ENCODE data around the gene NUP160.

NUP160 gene, protein sequence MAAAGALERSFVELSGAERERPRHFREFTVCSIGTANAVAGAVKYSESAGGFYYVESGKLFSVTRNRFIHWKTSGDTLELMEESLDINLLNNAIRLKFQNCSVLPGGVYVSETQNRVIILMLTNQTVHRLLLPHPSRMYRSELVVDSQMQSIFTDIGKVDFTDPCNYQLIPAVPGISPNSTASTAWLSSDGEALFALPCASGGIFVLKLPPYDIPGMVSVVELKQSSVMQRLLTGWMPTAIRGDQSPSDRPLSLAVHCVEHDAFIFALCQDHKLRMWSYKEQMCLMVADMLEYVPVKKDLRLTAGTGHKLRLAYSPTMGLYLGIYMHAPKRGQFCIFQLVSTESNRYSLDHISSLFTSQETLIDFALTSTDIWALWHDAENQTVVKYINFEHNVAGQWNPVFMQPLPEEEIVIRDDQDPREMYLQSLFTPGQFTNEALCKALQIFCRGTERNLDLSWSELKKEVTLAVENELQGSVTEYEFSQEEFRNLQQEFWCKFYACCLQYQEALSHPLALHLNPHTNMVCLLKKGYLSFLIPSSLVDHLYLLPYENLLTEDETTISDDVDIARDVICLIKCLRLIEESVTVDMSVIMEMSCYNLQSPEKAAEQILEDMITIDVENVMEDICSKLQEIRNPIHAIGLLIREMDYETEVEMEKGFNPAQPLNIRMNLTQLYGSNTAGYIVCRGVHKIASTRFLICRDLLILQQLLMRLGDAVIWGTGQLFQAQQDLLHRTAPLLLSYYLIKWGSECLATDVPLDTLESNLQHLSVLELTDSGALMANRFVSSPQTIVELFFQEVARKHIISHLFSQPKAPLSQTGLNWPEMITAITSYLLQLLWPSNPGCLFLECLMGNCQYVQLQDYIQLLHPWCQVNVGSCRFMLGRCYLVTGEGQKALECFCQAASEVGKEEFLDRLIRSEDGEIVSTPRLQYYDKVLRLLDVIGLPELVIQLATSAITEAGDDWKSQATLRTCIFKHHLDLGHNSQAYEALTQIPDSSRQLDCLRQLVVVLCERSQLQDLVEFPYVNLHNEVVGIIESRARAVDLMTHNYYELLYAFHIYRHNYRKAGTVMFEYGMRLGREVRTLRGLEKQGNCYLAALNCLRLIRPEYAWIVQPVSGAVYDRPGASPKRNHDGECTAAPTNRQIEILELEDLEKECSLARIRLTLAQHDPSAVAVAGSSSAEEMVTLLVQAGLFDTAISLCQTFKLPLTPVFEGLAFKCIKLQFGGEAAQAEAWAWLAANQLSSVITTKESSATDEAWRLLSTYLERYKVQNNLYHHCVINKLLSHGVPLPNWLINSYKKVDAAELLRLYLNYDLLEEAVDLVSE (N-terminal part only)

GRCh38 chr11:47847892-47848699 lies at the start of gene NUP160:
Gene NUP160 (minus strand): TSS chr11:47848350. CDS start chr11:47848318, 32 bp downstream.
- Histone ChIP-seq H3K4me2 (ENCODE audit: low read length) (peak within 1 kb of the TSS; percentile 84), H3K27me3 (ENCODE audit: insufficient read depth, low read length) (no peaks in the 10 kb centered on the region), H3K4me3 (ENCODE audit: low read depth, low read length, poor library complexity, severe bottlenecking) (peak within 1 kb of the TSS; percentile 88), H4K20me1 (ENCODE audit: insufficient read depth, low read length) (no peaks in the 10 kb centered on the region), H3K79me2 (ENCODE audit: insufficient read depth, low read length) (peaks cover 33% of the 10 kb centered on the region), H3K27ac (ENCODE audit: low read depth, low read length, poor library complexity, severe bottlenecking) (peak within 1 kb of the TSS; percentile 64), H3K9ac (ENCODE audit: low read length) (peak within 1 kb of the TSS; percentile 94), H3K9me3 (ENCODE audit: low read length) (no peaks in the 10 kb centered on the region), H2AFZ (ENCODE audit: low read length) (no peak within 1 kb of the TSS), H3K36me3 (ENCODE audit: insufficient read depth, low read length) (peaks cover 37% of the 10 kb centered on the region), H3K9me2 (ENCODE audit: low read depth, low read length) (no peaks in the 10 kb centered on the region), H3K4me1 (ENCODE audit: insufficient read depth, low read length, severe bottlenecking) (peaks cover 49% of the 10 kb centered on the region), H3F3A (ENCODE audit: insufficient read depth, low read length) (peaks cover 6% of the 10 kb centered on the region)
- TF ChIP-seq EZH2 (IDR thresholded peaks at IDR 0.05; ENCODE audit: borderline replicate concordance, low read length): no peak
- TF ChIP-seq, protein P1, sequence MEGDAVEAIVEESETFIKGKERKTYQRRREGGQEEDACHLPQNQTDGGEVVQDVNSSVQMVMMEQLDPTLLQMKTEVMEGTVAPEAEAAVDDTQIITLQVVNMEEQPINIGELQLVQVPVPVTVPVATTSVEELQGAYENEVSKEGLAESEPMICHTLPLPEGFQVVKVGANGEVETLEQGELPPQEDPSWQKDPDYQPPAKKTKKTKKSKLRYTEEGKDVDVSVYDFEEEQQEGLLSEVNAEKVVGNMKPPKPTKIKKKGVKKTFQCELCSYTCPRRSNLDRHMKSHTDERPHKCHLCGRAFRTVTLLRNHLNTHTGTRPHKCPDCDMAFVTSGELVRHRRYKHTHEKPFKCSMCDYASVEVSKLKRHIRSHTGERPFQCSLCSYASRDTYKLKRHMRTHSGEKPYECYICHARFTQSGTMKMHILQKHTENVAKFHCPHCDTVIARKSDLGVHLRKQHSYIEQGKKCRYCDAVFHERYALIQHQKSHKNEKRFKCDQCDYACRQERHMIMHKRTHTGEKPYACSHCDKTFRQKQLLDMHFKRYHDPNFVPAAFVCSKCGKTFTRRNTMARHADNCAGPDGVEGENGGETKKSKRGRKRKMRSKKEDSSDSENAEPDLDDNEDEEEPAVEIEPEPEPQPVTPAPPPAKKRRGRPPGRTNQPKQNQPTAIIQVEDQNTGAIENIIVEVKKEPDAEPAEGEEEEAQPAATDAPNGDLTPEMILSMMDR (IDR thresholded peaks at IDR 0.05; ENCODE audit: low read length): no peak

- Histone ChIP-seq H3F3A (ENCODE audit: insufficient read depth, low read length) (no peaks in the 10 kb centered on the region), H3K9me2 (ENCODE audit: low read depth, low read length) (no peaks in the 10 kb centered on the region), H3K27ac (ENCODE audit: low read depth, low read length, poor library complexity, severe bottlenecking) (no peak overlapping the region), H3K27me3 (ENCODE audit: insufficient read depth, low read length) (no peaks in the 10 kb centered on the region), H3K9me3 (ENCODE audit: low read length) (no peaks in the 10 kb centered on the region), H3K9ac (ENCODE audit: low read length) (no peak overlapping the region), H2AFZ (ENCODE audit: low read length) (no peak overlapping the region), H3K4me3 (ENCODE audit: low read depth, low read length, poor library complexity, severe bottlenecking) (no peak overlapping the region), H3K4me1 (ENCODE audit: insufficient read depth, low read length, severe bottlenecking) (peaks cover 23% of the 10 kb centered on the region), H4K20me1 (ENCODE audit: insufficient read depth, low read length) (no peaks in the 10 kb centered on the region), H3K79me2 (ENCODE audit: insufficient read depth, low read length) (no peaks in the 10 kb centered on the region), H3K4me2 (ENCODE audit: low read length) (no peak overlapping the region), H3K36me3 (ENCODE audit: insufficient read depth, low read length) (no peaks in the 10 kb centered on the region)
- TF ChIP-seq EZH2 (IDR thresholded peaks at IDR 0.05; ENCODE audit: borderline replicate concordance, low read length): no peak
- TF ChIP-seq, protein P1 (IDR thresholded peaks at IDR 0.05; ENCODE audit: low read length): no peak
Observed at GRCh38 chr11:47896199-47896598, 48.0 kb upstream of the NUP160 start.

Data from OCI-LY1 (cell line).